Activated gamma-delta T cell treated with Interleukin-2 at 50 U/mL for 16 hours (primary cell): ENCODE data around the gene LIN54.

ENCODE experiments used
- DNase-seq: peaks from one replicate; pipeline ENCODE4 v3.0.0-alpha.2; 2020

Gene LIN54

DNA sequence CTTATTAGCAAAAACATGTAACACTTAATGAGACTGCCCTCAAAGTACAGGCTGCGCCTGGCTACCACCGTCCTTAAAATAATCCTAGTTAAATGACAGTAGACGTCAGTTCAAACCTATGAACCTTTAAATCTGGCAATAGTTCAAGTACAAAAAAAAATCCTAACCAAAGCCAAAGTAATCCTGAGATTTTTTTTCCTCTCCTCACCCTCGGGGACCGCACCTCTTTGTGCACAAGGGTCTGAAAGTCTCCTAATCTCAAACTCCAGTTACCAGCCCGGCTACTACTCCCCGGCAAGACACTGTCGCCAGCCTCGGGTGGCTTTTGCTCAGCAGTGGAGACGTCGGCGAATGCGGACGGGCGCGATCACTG is 120.1 kb downstream of the LIN54 start:
- DNase-seq = no peak

DNA sequence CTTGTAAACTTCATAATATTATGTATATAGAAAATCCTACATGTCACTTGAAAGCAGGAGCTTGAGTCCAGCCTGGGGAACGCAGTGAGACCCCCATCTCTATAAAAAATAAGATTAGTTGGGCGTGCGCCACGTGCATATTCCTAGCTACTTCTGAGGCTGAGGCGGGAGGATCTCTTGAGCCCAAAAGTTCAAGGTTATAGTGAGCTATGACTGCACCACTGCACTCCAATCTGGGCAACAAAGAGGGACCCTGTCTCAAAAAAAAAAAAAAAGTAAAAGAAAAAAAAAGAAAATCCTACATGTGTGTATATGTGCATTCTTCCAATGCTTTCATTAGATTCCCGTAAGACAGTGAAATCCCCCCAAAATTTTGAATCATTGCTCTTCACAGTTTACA is 121.3 kb downstream of the LIN54 start:
- no peak for DNase-seq

DNA sequence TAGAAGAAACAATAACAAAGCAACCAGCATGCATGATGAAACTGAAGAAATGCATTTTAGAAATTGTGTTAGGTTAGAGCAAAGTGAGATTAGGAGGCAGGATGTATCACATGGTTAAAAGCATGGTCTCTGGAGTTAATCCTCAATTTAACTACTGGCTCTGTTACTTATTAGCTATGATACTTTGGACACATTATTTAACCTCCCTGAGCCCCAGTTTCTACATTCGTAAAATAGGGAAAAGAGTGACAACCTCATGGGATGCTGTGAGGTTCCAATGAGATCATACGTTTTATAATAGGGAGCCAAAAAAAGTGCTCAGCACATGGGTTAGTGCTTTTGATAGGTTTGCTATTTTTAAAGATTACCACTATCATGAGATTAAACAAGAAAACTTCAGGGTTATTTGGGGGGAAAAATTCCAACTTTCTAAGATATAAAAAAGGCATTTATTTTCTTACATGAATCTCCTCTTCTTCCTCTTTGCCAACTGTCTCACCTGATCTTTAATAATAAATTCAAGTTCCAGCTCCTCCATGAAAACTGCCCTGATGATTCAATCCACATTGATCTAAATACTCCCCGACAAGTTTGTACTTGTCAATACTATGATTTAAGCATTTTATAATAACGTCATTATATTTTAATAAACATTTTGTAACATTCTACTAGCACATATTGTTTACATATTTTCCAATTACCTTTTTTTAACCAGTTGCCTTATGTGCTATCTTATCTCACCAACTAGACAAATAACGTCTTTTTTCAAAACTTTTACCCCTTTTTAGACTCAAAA is 124.3 kb downstream of the LIN54 start:
- DNase-seq = no peak

DNA sequence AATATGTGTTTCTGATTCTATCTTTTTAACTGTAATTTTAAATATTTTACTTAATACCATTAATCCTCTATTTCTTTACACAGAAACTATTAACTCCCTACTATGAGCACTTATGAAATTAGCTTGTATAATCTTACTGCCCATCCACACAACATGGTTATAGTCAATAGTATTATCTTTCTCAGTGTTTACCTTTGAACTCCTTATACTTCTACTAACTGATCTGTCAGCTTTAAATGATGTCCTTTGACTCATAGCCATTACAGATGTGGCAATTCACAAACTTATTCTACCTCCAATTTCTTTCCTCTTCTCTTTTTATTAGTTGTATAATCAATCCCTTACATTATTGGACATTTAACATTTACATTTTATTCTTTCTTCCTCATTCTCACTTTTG is 125.2 kb downstream of the LIN54 start:
- DNase-seq = no peak
